GM21723 (cell line): ENCODE measurements around the gene GIT2.
"Not testable (repeated sequence)": the region's sequence is repeated elsewhere in the genome, so short reads cannot be mapped to it uniquely, and the experiment has no call there.

Source experiments
- ATAC-seq: cut with Tn5 transposase; IDR thresholded peaks from one replicate; pipeline ENCODE4 v1.9.1; 2021; ENCODE audit warnings: mild to moderate bottlenecking, moderate library complexity; ENCODE audit not compliant: unreplicated experiment

Gene GIT2

GRCh38 chr12:109925185-109925840, 70.9 kb downstream of the GIT2 start:
- ATAC-seq: no peak

DNA sequence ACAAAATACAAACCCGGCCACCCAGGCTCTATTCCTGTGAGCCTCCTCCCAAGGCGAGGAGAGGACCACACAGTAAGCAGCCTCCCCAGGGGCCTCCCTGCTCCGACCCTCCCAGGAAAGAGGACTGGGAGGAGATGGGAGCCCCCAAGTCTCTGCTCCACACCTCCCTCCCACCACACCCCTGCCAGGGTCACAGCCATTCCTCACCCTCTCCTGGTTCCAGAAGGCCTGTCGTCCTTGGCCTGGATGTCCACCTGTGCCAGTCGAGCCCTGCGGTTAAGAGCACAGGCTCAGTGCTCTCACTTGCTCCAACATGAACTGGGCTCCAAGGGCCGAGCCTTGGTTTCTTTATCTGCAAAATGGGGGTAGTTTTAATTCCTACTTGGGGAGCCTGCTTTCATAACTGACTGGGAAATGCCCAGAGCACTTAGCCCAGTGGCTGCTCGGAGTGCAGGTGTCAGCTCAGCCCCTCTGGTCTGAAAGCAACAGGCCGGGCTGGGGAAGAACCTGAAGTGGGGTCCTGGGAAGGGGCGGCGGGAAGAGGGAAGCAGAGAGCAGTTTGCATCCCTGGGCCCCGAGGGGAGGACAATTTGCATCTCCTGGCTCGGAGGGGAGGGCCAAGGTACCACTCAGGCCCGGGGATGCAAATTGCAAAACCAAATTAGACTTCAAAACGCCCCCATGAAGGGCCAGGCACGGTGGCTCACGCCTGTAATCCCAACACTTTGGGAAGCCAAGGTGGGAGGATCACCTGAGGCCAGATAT, 72.5 kb downstream of the GIT2 start:
- ATAC-seq: no peak

DNA sequence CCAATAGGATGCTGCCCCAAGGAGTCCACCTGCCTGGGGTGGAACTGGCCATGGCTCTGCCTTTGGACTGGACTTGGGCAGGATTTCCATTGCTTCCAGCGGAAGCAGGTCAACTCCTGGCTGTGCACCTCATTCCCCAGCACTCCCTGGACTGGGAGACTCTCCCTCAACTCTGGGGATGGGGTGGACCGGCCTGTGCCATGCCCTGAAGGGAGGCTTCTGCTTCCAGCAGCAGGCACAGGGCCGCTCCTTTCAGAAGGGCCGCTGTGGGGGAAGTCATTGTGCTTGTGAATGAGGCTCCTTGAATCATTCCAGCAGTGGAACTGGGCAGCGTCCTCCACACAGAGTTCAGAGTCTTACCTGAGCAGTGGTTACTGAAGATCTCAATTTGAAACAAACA, 73.1 kb downstream of the GIT2 start:
- no peak for ATAC-seq

GRCh38 chr12:109921982-109922381, 74.2 kb downstream of the GIT2 start:
- no peak for ATAC-seq

- no peak for ATAC-seq
Measured at GRCh38 chr12:109920261-109920780, 75.8 kb downstream of the GIT2 start.

GRCh38 chr12:109919456-109919855, 76.7 kb downstream of the GIT2 start:
- ATAC-seq: no peak

GRCh38 chr12:109916045-109916444, 80.1 kb downstream of the GIT2 start:
- no peak for ATAC-seq

- no peak for ATAC-seq
Measured at GRCh38 chr12:109915171-109916040, 80.8 kb downstream of the GIT2 start.

DNA sequence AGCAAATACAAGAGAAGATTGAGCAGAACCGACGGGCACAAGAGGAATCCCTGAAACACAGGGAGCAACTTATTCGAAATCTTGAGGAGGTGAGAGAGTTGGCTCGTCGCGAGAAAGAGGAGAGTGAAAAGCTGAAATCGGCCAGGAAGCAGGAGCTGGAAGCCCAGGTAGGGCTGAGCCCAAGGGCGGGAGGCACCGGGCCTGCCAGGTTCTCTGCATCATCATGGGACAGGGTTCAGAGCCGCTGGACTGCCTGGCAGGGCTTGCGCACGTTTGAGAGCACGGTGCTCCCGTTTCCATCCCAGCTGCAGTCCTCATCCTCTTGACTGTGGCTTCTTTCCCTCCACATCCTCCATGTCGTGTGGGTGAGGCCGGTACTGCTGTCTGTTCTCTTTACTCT, 81.7 kb downstream of the GIT2 start:
- ATAC-seq: no peak

DNA sequence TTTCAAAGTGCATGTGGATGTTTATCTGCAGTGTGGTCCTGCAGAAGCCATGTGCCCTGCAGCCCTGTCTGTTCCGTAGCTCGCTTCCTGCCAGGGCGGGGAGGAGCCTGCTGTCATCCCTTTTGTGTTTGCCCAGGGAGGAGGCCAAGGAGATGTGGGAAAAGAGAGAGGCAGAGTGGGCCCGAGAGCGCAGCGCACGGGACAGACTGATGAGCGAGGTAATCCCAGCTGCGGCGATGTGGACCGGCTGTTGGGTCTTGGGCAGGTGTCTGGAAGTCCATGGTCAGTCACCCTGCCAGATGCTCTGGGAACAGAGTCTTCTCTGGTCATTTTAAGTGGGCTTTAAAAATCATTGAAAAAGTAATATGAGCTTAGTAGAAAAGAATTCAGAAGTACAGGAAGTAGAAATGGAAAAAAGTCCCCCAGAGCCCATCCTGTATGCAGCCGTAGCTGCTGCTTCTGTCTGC, 83.3 kb downstream of the GIT2 start:
- no peak for ATAC-seq

DNA sequence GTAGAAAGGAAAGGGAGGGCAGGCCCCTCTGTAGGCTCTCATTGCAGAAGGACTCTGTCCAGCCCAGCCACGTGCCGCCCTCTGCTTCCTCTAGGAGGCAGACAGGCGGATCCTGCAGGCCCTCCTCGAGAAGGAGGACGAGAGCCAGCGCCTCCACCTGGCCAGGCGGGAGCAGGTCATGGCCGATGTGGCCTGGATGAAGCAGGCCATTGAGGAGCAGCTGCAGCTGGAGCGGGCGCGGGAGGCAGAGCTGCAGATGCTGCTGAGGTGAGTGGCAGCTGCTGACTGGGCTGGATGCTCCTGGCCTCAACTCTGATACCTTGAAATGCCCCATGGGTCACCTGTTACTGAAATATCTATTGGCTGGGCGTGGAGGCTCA, 85.2 kb downstream of the GIT2 start:
- ATAC-seq: no peak

DNA sequence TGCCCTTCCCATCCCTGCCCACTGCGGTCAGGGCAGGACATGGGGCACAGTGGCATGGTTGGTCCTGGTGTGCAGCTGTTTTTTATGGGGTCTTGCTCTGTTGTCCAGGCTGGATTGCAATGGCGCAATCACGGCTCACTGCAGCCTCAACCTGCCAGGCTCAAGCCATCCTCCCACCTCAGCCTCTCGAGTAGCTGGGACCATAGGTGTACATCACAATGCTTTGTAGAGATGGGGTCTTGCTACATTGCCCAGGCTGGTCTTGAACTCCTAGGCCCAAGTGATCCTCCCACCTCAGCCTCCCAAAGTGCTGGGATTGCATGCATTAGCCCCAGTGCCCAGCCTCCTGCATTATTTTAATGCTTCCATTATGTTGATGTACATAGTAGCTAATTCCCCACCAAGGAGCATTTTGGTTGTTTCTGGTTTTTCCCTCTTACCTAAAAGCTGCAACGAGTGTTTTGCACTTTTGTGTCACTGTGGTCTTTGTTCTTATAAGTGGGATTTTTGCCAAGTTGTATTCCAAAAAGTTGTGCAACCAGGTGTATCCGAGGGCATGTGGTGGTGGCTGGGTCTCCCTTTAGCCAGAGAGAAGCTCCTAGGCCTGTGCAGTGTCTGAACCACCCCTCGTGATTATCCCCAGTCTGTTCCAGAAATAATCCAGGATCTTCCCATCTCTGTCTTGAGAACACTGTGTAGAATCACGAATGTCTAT, 85.8 kb downstream of the GIT2 start:
- ATAC-seq: no peak

DNA sequence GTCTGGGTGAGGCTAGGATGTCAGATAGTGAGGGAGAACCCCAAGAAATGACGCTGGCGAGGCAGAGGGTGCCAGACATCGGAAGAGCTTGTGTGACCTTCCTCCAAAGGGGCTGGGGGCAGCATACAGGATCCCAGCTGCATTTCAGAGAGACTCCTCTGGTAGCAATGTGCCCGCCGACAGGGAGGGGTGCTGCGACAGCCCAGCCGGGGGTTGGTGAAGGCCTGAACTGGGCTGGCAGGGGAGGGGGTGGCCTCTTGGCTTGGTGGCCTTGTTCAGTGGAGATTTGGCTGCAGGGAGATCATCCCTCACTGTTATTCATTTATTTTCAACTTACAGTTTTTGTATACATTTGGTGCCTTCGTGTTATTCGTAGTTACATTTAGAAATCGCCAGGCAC, 90.9 kb downstream of the GIT2 start:
- ATAC-seq: no peak

DNA sequence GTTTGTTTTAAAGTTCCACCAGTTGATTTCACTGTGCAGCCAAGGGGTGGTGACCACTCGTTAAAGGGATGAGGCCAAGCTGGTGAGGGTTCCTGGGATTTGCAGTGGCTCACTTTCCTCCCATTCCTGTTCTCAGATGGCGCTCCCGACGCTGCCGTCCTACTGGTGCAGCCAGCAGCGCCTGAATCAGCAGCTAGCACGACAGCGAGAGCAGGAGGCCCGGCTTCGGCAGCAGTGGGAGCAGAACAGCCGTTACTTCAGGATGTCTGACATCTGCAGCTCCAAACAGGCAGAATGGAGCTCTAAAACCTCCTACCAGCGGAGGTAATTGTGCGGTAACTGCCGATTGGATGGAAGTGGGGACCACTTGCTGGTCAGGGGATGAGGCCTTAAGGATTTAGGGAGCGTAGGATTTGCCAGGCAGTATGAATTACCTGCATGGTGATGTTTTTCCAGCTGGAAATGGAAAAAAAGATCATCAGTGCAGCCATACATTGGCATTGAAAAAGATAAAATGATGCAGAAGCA, 93.2 kb downstream of the GIT2 start:
- no peak for ATAC-seq

DNA sequence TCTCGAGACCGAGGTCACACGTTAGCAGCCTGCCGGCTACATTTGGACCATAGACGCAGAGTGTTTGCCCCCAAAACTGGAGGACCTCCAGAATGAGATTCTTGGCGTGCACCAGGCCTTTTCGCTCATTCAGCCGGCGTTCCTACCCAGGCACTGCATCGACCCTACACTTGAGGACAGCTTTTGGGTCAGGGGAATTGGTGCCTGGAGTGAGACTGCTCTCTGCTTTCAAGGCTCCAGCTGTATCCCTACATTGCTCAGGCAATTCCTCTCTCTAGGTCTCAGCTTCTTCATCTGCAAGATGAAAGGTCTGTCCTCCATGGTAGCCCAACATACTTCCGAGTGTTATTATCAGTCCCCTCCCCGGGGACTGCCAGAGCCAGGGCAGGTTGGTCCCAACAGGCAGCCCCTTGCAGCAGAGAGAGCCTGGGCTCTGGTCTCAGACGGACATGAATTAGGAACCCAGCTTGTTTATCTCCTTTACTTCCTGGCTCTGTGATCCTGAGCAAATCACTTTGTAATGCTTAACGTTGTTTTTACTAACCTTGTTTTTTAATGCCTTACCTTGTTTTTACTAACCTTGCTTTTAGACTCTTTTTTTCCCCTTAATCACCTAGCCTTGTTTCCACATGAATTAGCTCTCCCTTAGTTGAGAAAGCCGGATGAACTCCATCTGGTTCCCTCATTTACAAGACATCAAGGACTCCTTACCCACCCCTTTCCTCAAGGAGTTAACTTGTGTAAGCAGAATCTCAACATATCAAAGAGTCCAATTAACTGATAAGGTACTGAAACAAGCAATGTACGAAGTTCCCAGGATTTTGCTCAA, 95.2 kb downstream of the GIT2 start:
- no peak for ATAC-seq

- ATAC-seq: peak; percentile 76
Measured at GRCh38 chr12:109899783-109900751, 96.1 kb downstream of the GIT2 start, which contains the start of gene TCHP. Gene TCHP, plus strand, starts transcription at chr12:109900274. Its CDS starts 2,753 bp downstream, at chr12:109903027.

- not testable (repeated sequence) for ATAC-seq
Measured at GRCh38 chr12:109899345-109899744, 96.8 kb downstream of the GIT2 start.

DNA sequence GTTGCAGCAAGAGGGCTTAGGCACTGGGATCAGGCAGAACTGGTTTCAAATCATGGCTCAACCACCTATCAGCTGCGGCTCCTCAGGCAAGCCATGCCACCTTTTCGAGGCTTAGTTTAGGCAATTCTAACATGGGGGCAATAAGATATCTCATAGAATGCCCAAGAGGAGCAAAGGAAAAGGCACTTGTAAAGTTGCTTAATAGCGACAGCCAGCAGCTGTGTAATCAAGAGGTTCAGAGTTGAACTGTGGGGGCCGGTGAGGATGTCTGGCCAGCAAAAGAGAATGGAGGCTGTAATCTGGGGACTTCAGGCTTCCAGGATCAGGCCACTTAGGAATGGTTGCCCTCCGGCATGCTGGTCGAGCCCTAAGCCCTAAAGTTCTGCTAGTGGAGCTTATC, 99.1 kb downstream of the GIT2 start:
- no peak for ATAC-seq
